OCI-M2 (cell line): ENCODE results near the gene ZNF664.
"Not testable (repeated sequence)": the region's sequence is repeated elsewhere in the genome, so short reads cannot be mapped to it uniquely, and the experiment has no call there.

Experiments used
- DNase-seq: peaks from one replicate; lab custom pipeline; 2025; ENCODE audit not compliant: unreplicated experiment; lab: John Stamatoyannopoulos, UW

ZNF664 gene

GRCh38 chr12:123941000-123941399 is 32.0 kb upstream of the ZNF664 start:
- no peak for DNase-seq

- DNase-seq, result no peak
These were observed 31.3 kb upstream of the ZNF664 start for GRCh38 chr12:123941624-123942237.

- no peak for DNase-seq
These were observed 30.8 kb upstream of the ZNF664 start for GRCh38 chr12:123942238-123942653.

GRCh38 chr12:123942911-123943648 is 29.9 kb upstream of the ZNF664 start:
- DNase-seq, result no peak

GRCh38 chr12:123943816-123944215 is 29.2 kb upstream of the ZNF664 start:
- no peak for DNase-seq

GRCh38 chr12:123944696-123945095 is 28.3 kb upstream of the ZNF664 start:
- DNase-seq, result no peak

- DNase-seq, result no peak
These were observed 27.5 kb upstream of the ZNF664 start for GRCh38 chr12:123945287-123946151.

GRCh38 chr12:123946152-123946515 is 26.9 kb upstream of the ZNF664 start:
- DNase-seq, result no peak

- not testable (repeated sequence) for DNase-seq
These were observed 26.2 kb upstream of the ZNF664 start for GRCh38 chr12:123946516-123947505.

- DNase-seq, result not testable (repeated sequence)
These were observed 25.5 kb upstream of the ZNF664 start for GRCh38 chr12:123947531-123947930.

- DNase-seq, result no peak
These were observed 24.6 kb upstream of the ZNF664 start for GRCh38 chr12:123948401-123948795.

GRCh38 chr12:123948796-123949769 is 23.9 kb upstream of the ZNF664 start:
- DNase-seq, result no peak

- DNase-seq, result no peak
These were observed 23.2 kb upstream of the ZNF664 start for GRCh38 chr12:123949770-123950165.

- no peak for DNase-seq
These were observed 22.3 kb upstream of the ZNF664 start for GRCh38 chr12:123950476-123951349.

- DNase-seq, result no peak
These were observed 21.5 kb upstream of the ZNF664 start for GRCh38 chr12:123951467-123951866.

GRCh38 chr12:123952037-123952436 is 21.0 kb upstream of the ZNF664 start:
- DNase-seq, result no peak

GRCh38 chr12:123954647-123955350 is 18.2 kb upstream of the ZNF664 start:
- no peak for DNase-seq

- DNase-seq, result no peak
These were observed 16.8 kb upstream of the ZNF664 start for GRCh38 chr12:123956249-123956648.
